GM13976 (cell line): Measurements from ENCODE around the gene SLC2A13.

Experiments
- DNase-seq: peaks from one replicate; pipeline ENCODE4 v3.0.0; 2012; ENCODE audit warnings: low spot score
- in situ Hi-C: fragments of 300-500 bp; cut with MboI; formaldehyde crosslinking; loops from one replicate; pipeline ENCODE4 v1.12.0; 2022; ENCODE audit warnings: low sequenced_read_pairs, mixed read lengths, inconsistent platforms; ENCODE audit not compliant: unreplicated experiment
- TF ChIP-seq, protein P1 (sequence below): IDR thresholded peaks from 2 replicates; pipeline ENCODE4 v1.5.1; 2012; ENCODE audit warnings: borderline replicate concordance, mild to moderate bottlenecking; ENCODE audit not compliant: insufficient read depth; ENCODE audit errors: extremely low read depth, missing control alignments, control extremely low read depth

Gene SLC2A13

DNA sequence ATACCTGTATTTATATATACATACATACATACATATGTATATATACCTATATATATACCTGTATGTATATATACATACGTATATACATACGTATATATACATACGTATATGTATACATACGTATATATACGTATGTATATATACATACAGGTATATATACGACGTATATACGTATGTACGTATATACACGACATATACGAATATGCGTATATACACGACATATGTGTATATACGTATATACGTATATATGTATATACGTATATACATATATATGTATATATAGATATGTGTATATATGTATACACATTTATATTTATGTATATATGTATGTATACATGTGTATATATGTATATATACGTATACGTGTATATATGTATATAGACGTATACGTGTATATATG lies 393.5 kb downstream of the SLC2A13 start:
- in situ Hi-C loops: no loop called here
- TF ChIP-seq, protein P1, sequence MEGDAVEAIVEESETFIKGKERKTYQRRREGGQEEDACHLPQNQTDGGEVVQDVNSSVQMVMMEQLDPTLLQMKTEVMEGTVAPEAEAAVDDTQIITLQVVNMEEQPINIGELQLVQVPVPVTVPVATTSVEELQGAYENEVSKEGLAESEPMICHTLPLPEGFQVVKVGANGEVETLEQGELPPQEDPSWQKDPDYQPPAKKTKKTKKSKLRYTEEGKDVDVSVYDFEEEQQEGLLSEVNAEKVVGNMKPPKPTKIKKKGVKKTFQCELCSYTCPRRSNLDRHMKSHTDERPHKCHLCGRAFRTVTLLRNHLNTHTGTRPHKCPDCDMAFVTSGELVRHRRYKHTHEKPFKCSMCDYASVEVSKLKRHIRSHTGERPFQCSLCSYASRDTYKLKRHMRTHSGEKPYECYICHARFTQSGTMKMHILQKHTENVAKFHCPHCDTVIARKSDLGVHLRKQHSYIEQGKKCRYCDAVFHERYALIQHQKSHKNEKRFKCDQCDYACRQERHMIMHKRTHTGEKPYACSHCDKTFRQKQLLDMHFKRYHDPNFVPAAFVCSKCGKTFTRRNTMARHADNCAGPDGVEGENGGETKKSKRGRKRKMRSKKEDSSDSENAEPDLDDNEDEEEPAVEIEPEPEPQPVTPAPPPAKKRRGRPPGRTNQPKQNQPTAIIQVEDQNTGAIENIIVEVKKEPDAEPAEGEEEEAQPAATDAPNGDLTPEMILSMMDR: no peak
- no peak for DNase-seq
